ENCODE data around the gene GLYATL3.
"Not testable (repeated sequence)": the region's sequence is repeated elsewhere in the genome, so short reads cannot be mapped to it uniquely, and the experiment has no call there.

Gene GLYATL3

DNA sequence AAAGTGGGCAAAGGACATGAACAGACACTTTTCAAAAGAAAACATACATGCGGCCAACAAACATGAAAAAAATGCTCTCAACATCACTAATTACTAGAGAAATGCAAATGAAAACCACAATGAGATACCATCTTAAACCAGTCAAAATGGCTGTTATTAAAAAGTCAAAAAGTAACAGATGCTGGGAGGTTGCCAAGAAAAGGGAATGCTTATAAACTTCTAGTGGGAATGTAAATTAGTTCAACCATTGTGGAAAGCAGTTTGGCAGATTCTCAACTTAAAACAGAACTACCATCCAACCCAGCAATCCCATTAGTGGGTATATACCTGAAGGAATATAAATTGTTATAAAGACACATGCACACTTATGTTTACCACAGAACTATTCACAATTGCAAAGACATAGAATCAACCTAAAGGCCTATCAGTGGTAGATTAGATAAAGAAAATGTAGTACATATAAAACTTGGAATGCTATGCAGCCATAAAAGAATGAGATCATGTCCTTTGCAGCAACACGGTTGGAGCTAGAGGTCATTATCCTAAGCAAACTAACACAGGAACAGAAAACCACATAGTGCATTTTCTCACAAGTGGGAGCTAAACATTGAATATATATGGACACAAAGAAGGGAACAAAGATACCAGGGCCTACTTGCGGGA, 20.3 kb upstream of the GLYATL3 start:
- Histone ChIP-seq H3K4me1 (ENCODE audit: control insufficient read depth in 1 of 2, insufficient read depth in 1 of 2, low read depth in 1 of 2, low read length in 1 of 2) (no peaks in the 10 kb centered on the region), H3K36me3 (peaks cover 15% of the 10 kb centered on the region), H3K27ac (no peak overlapping the region), H3K4me3 (ENCODE audit: low read depth in 1 of 2, low read length in 1 of 2) (no peak overlapping the region), H3K27me3 (no peaks in the 10 kb centered on the region), H3K9me3 (no peaks in the 10 kb centered on the region)
- TF ChIP-seq, protein P1, sequence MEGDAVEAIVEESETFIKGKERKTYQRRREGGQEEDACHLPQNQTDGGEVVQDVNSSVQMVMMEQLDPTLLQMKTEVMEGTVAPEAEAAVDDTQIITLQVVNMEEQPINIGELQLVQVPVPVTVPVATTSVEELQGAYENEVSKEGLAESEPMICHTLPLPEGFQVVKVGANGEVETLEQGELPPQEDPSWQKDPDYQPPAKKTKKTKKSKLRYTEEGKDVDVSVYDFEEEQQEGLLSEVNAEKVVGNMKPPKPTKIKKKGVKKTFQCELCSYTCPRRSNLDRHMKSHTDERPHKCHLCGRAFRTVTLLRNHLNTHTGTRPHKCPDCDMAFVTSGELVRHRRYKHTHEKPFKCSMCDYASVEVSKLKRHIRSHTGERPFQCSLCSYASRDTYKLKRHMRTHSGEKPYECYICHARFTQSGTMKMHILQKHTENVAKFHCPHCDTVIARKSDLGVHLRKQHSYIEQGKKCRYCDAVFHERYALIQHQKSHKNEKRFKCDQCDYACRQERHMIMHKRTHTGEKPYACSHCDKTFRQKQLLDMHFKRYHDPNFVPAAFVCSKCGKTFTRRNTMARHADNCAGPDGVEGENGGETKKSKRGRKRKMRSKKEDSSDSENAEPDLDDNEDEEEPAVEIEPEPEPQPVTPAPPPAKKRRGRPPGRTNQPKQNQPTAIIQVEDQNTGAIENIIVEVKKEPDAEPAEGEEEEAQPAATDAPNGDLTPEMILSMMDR (IDR thresholded peaks at IDR 0.05): no peak

DNA sequence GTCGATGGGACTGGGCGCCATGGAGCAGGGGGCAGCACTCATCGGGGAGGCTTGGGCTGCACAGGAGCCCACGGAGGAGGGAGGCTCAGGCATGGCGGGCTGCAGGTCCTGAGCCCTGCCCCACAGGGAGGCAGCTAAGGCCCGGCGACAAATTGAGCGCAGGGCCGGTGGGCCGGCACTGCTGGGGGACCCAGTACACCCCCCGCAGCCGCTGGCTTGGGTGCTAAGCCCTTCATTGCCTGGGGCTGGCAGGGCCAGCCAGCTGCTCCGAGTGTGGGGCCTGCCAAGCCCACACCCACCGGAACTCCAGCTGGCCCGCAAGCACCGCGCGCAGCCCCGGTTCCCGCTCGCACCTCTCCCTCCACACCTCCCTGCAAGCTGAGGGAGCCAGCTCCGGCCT, 17.9 kb upstream of the GLYATL3 start:
- not testable (repeated sequence) for H3K27me3 ChIP-seq; H3K4me3 ChIP-seq (ENCODE audit: low read depth in 1 of 2, low read length in 1 of 2); H3K27ac ChIP-seq; H3K4me1 ChIP-seq (ENCODE audit: control insufficient read depth in 1 of 2, insufficient read depth in 1 of 2, low read depth in 1 of 2, low read length in 1 of 2); H3K9me3 ChIP-seq
- H3K36me3 ChIP-seq: peaks cover 20% of the 10 kb centered on the region

DNA sequence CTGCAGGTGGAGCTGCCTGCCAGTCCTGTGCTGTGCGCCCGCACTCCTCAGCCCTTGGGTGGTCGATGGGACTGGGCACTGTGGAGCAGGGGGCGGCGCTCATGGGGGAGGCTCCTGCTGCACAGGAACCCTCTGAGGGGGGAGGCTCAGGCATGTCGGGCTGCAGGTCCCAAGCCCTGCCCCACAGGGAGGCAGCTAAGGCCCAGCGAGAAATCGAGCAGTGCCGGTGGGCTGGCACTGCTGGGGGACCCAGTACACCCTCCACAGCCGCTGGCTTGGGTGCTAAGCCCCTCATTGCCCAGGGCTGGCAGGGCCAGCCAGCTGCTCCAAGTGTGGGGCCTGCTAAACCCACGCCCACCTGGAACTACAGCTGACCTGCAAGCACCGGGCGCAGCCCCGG, 16.3 kb upstream of the GLYATL3 start:
- not testable (repeated sequence) for H3K9me3 ChIP-seq; H3K27ac ChIP-seq; H3K27me3 ChIP-seq; H3K4me1 ChIP-seq (ENCODE audit: control insufficient read depth in 1 of 2, insufficient read depth in 1 of 2, low read depth in 1 of 2, low read length in 1 of 2); H3K4me3 ChIP-seq (ENCODE audit: low read depth in 1 of 2, low read length in 1 of 2)
- peaks cover 27% of the 10 kb centered on the region for H3K36me3 ChIP-seq

DNA sequence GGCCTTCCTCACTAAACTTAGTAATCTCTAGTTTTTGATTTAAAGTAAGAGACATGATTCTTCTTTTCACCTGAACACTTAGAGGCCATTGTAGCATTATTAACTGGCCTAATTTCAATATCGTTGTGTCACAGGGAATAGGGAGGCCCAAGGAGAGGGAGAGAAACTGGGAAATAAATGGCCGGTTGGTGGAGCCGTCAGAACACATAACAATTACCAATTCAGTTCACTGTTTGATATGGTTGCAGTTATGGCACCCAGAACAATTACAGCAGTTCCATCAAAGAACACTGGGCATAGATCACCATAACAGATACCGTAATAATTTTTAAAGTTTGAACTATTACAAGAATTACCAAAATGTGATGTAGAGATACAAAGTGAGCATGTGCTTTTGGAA, 9.1 kb upstream of the GLYATL3 start:
- no peaks in the 10 kb centered on the region for H3K9me3 ChIP-seq
- H3K4me1 ChIP-seq (ENCODE audit: control insufficient read depth in 1 of 2, insufficient read depth in 1 of 2, low read depth in 1 of 2, low read length in 1 of 2): no peaks in the 10 kb centered on the region
- no peaks in the 10 kb centered on the region for H3K27me3 ChIP-seq
- no peak overlapping the region for H3K27ac ChIP-seq
- H3K4me3 ChIP-seq (ENCODE audit: low read depth in 1 of 2, low read length in 1 of 2): no peak overlapping the region
- TF ChIP-seq, protein P1 (IDR thresholded peaks at IDR 0.05): no peak
- peaks cover 58% of the 10 kb centered on the region for H3K36me3 ChIP-seq

DNA sequence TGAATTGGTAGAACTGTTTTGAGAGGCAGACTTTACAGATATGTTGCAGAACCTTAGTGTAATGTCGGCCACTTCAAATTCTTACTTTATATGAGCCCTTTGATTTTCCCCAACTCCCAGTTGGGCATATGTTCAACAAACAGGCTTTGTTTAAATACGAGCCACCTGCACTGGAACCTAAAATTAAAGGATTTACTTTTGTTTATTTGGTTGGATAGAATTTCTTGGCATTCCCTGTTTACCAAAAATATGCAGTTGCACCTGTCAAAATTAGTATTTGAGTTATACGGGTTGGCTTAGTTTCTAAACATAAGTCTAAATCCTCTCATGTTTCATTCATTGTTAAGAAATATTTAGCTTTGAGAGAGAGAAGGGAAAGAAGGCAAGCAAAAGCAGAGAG, 2.4 kb upstream of the GLYATL3 start:
- Histone ChIP-seq H3K27me3 (peaks cover 13% of the 10 kb centered on the region), H3K27ac (no peak overlapping the region), H3K4me1 (ENCODE audit: control insufficient read depth in 1 of 2, insufficient read depth in 1 of 2, low read depth in 1 of 2, low read length in 1 of 2) (no peaks in the 10 kb centered on the region), H3K9me3 (no peaks in the 10 kb centered on the region), H3K36me3 (peaks cover 13% of the 10 kb centered on the region), H3K4me3 (ENCODE audit: low read depth in 1 of 2, low read length in 1 of 2) (no peak overlapping the region)
- TF ChIP-seq, protein P1 (IDR thresholded peaks at IDR 0.05): no peak

DNA sequence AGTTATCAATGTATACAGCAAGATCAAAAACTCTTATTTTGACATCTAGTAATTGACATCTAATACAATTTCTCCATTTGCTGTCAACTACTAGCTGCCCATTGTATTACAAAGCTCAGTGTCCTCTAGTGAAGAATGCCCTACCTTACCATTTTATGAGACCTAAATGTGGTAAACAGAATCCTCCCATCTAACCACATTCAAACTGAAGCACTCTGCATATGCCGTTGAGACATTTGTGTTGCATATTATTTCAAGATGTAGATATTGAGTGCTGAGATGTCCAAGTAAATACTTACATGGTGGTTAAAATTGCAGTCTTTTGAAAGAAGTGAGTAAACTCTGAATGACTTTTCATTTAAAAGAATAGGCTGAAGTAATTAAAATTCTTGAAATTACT, 597 bp upstream of the GLYATL3 start:
- Histone ChIP-seq H3K9me3 (no peaks in the 10 kb centered on the region), H3K27ac (no peak overlapping the region), H3K4me3 (ENCODE audit: low read depth in 1 of 2, low read length in 1 of 2) (no peak overlapping the region), H3K36me3 (no peaks in the 10 kb centered on the region), H3K27me3 (peaks cover 13% of the 10 kb centered on the region), H3K4me1 (ENCODE audit: control insufficient read depth in 1 of 2, insufficient read depth in 1 of 2, low read depth in 1 of 2, low read length in 1 of 2) (no peaks in the 10 kb centered on the region)
- TF ChIP-seq, protein P1 (IDR thresholded peaks at IDR 0.05): no peak

DNA sequence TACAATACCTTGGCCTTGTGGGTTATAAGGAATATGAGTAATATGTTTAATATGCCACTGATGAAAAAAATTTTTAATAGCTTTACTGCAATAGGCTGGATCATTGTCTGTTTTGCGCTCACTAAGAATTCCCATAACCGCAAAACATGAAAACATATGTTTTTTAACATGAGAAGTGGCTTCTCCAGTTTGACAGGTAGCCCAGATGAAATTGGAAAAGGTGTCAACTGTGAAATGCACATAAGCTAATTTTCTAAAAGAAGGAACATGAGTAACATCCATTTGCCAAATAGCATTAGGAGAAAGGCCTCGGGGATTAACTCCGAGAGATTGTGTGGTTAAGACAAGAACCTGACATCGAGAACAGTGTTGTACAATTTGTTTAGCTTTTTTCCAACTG, 4.9 kb downstream of the GLYATL3 start:
- TF ChIP-seq, protein P1 (IDR thresholded peaks at IDR 0.05): no peak

More for the DNA sequence above, 4.9 kb downstream of the GLYATL3 start:
- no peak overlapping the region for H3K27ac ChIP-seq
- H3K4me3 ChIP-seq (ENCODE audit: low read depth in 1 of 2, low read length in 1 of 2): no peak overlapping the region
- H3K4me1 ChIP-seq (ENCODE audit: control insufficient read depth in 1 of 2, insufficient read depth in 1 of 2, low read depth in 1 of 2, low read length in 1 of 2): no peaks in the 10 kb centered on the region
- no peaks in the 10 kb centered on the region for H3K36me3 ChIP-seq
- H3K9me3 ChIP-seq: no peaks in the 10 kb centered on the region
- peaks cover 3% of the 10 kb centered on the region for H3K27me3 ChIP-seq

Data from neutrophil (primary cell).